Thoracic aorta (tissue), 2 donors: ENCODE results near the gene MYRIP. TPM values are rescaled to one million over a fixed set of nuclear protein-coding genes. Genes with fewer than 3 reads are reported as not detected.

Experiments
- ATAC-seq: fragments of 150-250 bp; one replicate; pipeline ENCODE4 v1.8.0; 2017; ENCODE audit warnings: low read depth; ENCODE audit not compliant: insufficient number of reproducible peaks, low FRiP score
- DNase-seq: peaks from one replicate; pipeline ENCODE4 v3.0.0-alpha.2; 2020; ENCODE audit warnings: low spot score
- H3K27ac ChIP-seq, 2 donors: fragments of 200-600 bp; sonication (generic); 1 replicate in 1 of 2; 2 replicates in 1 of 2; pipeline ENCODE4 v1.5.1; 2016; ENCODE audit warnings: mild to moderate bottlenecking in 2 of 2, moderate library complexity in 2 of 2
- H3K27me3 ChIP-seq: fragments of 200-600 bp; sonication (generic); replicated peaks from 2 replicates; pipeline ENCODE4 v1.6.0; 2016; ENCODE audit warnings: mild to moderate bottlenecking; ENCODE audit not compliant: insufficient read depth
- H3K36me3 ChIP-seq: fragments of 200-600 bp; sonication (generic); one replicate; pipeline ENCODE4 v1.5.1; 2016
- H3K4me1 ChIP-seq, 2 donors: fragments of 200-600 bp; sonication (generic); 1 replicate in 1 of 2; 2 replicates in 1 of 2; pipeline versions ENCODE4 v1.5.1 to v1.6.0; 2016; ENCODE audit warnings: low read depth in 2 of 2, mild to moderate bottlenecking in 1 of 2; ENCODE audit not compliant: control insufficient read depth in 1 of 2
- H3K4me3 ChIP-seq: fragments of 200-600 bp; sonication (generic); 2 replicates; pipeline ENCODE4 v1.5.1; 2016; ENCODE audit warnings: mild to moderate bottlenecking
- H3K9me3 ChIP-seq: fragments of 200-600 bp; sonication (generic); 2 replicates; pipeline ENCODE4 v1.5.1; 2016
- CTCF ChIP-seq: fragments of 200-600 bp; sonication (generic); IDR thresholded peaks from one replicate; pipeline ENCODE4 v1.5.1; 2019; ENCODE audit warnings: antibody characterized with exemption
- total RNA-seq, 2 donors: library from RNA; depleted of rRNA; stranded (reverse); fragments of >200 nt; gene quantifications; one replicate each; pipeline versions ENCODE4 v1.1.0 to v1.2.3, GENCODE V29; 2016

MYRIP gene
- total RNA-seq, 2 donors from 2014 or later: 1.5 to 5.1 TPM

DNA sequence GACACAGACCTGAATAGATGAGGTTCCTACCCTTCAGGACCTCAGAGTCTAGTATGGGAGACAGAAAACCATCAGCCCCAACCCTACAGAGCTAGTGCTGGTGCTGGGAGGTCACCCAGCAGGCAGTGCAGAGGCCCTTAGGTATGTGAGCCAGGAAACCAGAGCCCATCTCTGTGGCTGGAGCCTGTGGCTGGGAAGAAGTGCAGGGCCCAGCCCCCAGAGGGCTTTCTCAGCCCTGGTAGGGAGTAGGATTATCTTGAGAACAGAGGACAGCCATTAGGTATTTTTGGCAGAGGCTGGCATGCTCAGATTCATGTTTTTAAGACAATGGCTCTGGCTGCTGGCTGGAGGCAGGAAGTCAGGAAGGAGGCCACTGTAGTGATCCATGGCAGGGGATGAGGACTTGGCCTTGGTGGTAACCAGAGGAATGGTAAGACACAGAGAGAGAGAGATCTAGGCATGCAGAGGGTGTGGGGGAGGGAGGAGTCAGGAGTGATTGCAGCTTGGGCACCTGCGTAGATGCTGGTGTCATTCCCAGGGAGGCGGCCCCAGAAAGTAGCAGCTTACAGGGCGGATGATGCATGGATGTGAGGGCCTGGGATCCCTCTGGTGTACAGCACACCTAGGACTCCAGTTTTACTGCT, 279.2 kb downstream of the MYRIP start:
- no peak overlapping the region for H3K27ac ChIP-seq
- ATAC-seq (no peak), DNase-seq (no peak)

GRCh38 chr3:40096661-40097111, 287.3 kb downstream of the MYRIP start:
- H3K4me3 ChIP-seq: peak overlapping the region; percentile 10
- H3K9me3 ChIP-seq: no peaks in the 10 kb centered on the region
- no peaks in the 10 kb centered on the region for H3K27me3 ChIP-seq
- DNase-seq (peak; percentile 47), ATAC-seq (no peak)
- no peak for TF ChIP-seq CTCF
- peaks cover 11 to 21% of the 10 kb centered on the region in 2 donors for H3K4me1 ChIP-seq
- peak overlapping the region; percentile 49 to 53 for H3K27ac ChIP-seq
- H3K36me3 ChIP-seq: no peaks in the 10 kb centered on the region

More for the DNA sequence above, 279.2 kb downstream of the MYRIP start:
- H3K27me3 ChIP-seq: no peaks in the 10 kb centered on the region
- no peaks in the 10 kb centered on the region for H3K4me1 ChIP-seq
- H3K36me3 ChIP-seq: no peaks in the 10 kb centered on the region
- no peaks in the 10 kb centered on the region for H3K9me3 ChIP-seq
- no peak for TF ChIP-seq CTCF
- H3K4me3 ChIP-seq: no peak overlapping the region

GRCh38 chr3:40097131-40098117, 288.0 kb downstream of the MYRIP start:
- peak overlapping the region; percentile 10 for H3K4me3 ChIP-seq
- no peaks in the 10 kb centered on the region for H3K36me3 ChIP-seq
- no peaks in the 10 kb centered on the region for H3K27me3 ChIP-seq
- ATAC-seq (no peak), DNase-seq (no peak)
- peaks cover 11 to 21% of the 10 kb centered on the region in 2 donors for H3K4me1 ChIP-seq
- TF ChIP-seq CTCF: no peak
- peak overlapping the region; percentile 2 to 53 for H3K27ac ChIP-seq
- no peaks in the 10 kb centered on the region for H3K9me3 ChIP-seq

DNA sequence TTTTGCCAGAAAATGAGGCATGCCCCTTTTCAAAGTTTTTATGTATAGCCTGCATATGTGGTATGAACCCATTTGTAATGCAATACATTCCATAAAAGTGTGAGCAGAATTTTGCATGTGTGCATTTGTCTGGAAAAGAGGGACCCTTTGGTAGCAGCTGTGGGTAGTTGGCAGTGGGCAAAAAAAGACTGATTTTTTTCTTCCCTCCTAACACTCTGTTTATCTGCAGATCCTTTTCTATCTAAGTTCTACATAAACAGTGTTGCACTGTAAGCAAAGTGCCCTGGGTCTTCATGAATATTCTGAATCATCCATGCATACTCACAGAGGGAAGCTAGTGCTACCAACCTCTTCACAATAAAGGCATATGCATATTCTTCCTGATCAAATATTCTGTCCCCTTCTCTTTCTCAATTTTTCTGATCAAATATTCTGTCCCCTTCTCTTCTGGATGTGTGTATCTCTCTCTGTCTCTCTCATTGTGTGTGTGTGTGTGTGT, 288.9 kb downstream of the MYRIP start:
- no peak overlapping the region for H3K27ac ChIP-seq
- DNase-seq: no peak
- H3K27me3 ChIP-seq: no peaks in the 10 kb centered on the region
- peaks cover 11 to 21% of the 10 kb centered on the region in 2 donors for H3K4me1 ChIP-seq
- no peaks in the 10 kb centered on the region for H3K9me3 ChIP-seq
- ATAC-seq: no peak
- no peak for TF ChIP-seq CTCF
- no peak overlapping the region for H3K4me3 ChIP-seq
- H3K36me3 ChIP-seq: no peaks in the 10 kb centered on the region

DNA sequence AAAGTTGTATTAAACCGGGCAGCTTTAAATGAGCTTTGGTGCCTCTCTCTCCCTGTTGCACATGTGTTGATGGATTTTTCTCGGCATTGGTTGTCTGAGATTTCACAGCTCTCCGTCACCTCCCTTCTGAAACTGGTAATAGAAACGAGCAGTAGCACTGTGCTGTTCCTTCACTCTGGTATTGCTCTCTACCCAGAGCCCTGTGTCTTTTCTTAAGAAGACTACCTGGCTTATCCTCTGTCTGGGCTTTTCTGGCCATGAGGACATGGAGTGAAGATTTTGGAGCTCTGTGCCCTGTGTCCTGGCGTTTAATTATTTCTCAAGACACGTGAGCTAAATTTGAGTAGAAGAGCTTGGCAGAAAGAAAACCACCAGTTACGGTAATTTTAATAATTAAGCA, 290.5 kb downstream of the MYRIP start:
- Histone ChIP-seq H3K4me3 (no peak overlapping the region), H3K4me1 (peaks cover 11 to 21% of the 10 kb centered on the region in 2 donors), H3K9me3 (no peaks in the 10 kb centered on the region), H3K27me3 (no peaks in the 10 kb centered on the region), H3K36me3 (no peaks in the 10 kb centered on the region), H3K27ac (no peak overlapping the region)
- no peak for ATAC-seq
- TF ChIP-seq CTCF: no peak
- no peak for DNase-seq
